Skeletal muscle tissue (tissue), 4 donors: ENCODE measurements around the gene ISYNA1. TPM values are rescaled to one million over a fixed set of nuclear protein-coding genes. Genes with fewer than 3 reads are reported as not detected.

ENCODE experiments used
- H3K27ac ChIP-seq: one replicate; pipeline ENCODE4 v1.7.0; 2013; ENCODE audit warnings: mild to moderate bottlenecking, low read depth, low read length, inconsistent platforms
- H3K27me3 ChIP-seq, 3 donors: one replicate each; pipeline ENCODE4 v1.7.0; 2013; ENCODE audit warnings: low read length in 3 of 3; ENCODE audit not compliant: control insufficient read depth in 3 of 3, insufficient read depth in 3 of 3
- H3K36me3 ChIP-seq, 3 donors: one replicate each; pipeline ENCODE4 v1.7.0; 2013; ENCODE audit warnings: low read length in 3 of 3; ENCODE audit not compliant: control insufficient read depth in 3 of 3, insufficient read depth in 3 of 3
- H3K4me1 ChIP-seq, 3 donors: one replicate each; pipeline ENCODE4 v1.7.0; 2013; ENCODE audit warnings: low read length in 3 of 3, mild to moderate bottlenecking in 3 of 3; ENCODE audit not compliant: control insufficient read depth in 3 of 3, insufficient read depth in 3 of 3
- H3K4me3 ChIP-seq, 3 donors: one replicate each; pipeline ENCODE4 v1.7.0; 2013; ENCODE audit warnings: low read length in 3 of 3
- H3K9ac ChIP-seq, 3 donors: one replicate each; pipeline ENCODE4 v1.7.0; 2013; ENCODE audit warnings: low read length in 3 of 3, mild to moderate bottlenecking in 3 of 3, moderate library complexity in 2 of 3, low read depth in 1 of 3
- H3K9me3 ChIP-seq, 3 donors: one replicate each; pipeline ENCODE4 v1.7.0; 2013; ENCODE audit warnings: low read length in 3 of 3; ENCODE audit not compliant: control insufficient read depth in 3 of 3
- total RNA-seq: library from RNA; depleted of rRNA; stranded (reverse); fragments of >200 nt; gene quantifications from one replicate; pipeline ENCODE4 v1.2.3, GENCODE V29; 2014
- donor health status: Osteomylitis.

The ISYNA1 gene
- total RNA-seq, 1 donor from 2014 or later, result 86.6 TPM

DNA sequence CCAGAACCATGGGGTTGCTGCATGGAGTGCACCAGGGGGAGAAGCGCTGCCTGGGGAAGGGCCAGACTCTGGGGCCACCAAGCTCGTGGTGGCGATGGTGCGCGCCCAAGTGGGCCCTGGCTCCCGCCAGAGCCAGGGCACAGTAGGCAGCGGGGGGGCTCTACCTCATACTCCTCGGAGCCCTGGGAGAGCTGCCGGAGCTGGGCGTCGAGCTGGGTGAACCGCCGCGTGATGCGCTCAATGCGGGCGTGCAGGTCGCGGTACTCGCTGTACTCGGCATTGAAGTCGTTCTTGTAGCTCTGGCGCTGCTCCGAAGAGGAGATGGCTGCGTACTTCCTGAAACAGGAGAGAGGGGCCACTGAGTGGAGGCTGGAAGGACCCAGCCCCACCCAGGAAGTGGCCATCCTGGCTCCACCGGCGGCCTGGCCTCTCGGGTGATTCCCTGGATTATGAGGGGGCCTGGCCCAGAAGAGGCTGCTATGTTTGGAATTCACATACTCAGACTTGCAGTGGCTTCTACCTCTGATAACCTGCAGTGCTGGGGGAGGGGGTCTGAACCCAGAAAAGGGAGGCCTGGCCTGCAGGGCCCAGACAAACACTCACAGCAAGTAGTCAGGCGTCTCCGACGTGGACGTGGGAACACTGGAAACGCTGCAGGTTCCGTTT is 8.3 kb upstream of the ISYNA1 start:
- H3K9me3 ChIP-seq, result no peaks in the 10 kb centered on the region
- no peak overlapping the region for H3K4me3 ChIP-seq
- peaks cover 63 to 70% (median 65%) of the 10 kb centered on the region in 3 donors for H3K36me3 ChIP-seq
- H3K27me3 ChIP-seq, result no peaks in the 10 kb centered on the region
- H3K4me1 ChIP-seq, result peaks cover 6 to 12% (median 9%) of the 10 kb centered on the region in 3 donors
- no peak overlapping the region for H3K27ac ChIP-seq
- no peak overlapping the region for H3K9ac ChIP-seq

DNA sequence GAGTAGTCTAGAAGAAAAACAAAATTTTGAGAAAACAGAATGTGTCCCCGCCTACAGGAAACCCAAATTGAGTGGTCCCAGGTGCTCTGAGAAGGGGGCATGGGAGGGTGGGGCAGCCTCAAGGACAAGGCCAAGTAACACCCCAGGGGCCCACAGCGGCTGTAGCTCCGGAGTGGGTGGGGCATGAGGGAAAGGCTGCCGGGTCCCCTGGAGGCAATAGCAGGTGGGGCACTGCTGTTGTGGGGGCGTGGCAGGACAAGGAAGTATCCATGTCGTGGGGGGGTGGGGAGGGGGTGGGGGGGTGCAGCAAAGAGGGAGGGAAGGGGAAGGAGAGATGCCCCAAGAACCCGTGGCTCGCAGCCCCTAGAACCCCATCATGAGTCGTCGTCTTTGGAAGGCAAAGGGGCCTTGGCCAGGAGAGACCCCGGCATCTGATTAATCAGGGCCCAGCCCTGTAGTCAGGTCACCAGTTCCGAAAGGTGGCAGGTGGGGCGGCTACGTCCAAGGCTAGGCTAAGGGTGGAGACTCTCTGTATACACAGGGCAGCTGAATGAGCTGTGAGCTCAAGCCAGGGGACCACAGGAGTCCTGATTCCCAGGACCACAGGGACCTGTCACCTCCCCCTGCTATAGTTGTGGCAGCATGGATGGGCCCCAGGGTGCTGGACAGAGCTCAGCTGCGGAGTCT is 7.5 kb upstream of the ISYNA1 start:
- peaks cover 59 to 65% (median 63%) of the 10 kb centered on the region in 3 donors for H3K36me3 ChIP-seq
- H3K27ac ChIP-seq, result no peak overlapping the region
- H3K4me1 ChIP-seq, result peaks cover 0 to 4% (median 2%) of the 10 kb centered on the region in 3 donors

DNA sequence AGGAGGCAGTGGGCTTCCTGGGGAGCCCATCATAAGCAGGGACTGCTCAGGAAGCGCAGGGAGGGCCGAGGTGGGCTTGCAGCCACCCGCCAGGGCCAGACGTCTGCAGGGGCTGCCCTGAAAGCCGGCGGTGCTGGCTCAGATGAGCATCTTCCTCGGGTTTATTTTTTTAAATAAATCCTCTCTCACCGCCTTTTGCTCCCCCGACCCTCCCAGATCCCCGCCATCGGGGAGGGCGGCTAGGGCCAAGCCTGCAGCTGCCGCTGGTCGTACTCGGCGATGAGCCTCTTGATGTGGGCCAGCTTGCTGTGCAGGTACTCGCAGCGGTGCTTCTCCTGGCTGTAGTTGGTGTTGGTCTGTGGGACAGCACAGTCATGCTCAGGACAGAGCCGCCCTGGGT is 6.6 kb upstream of the ISYNA1 start:
- Histone ChIP-seq H3K27ac (no peak overlapping the region), H3K4me3 (no peak overlapping the region), H3K27me3 (peaks cover 0 to 2% (median under 1%) of the 10 kb centered on the region in 3 donors), H3K36me3 (peaks cover 51 to 56% (median 55%) of the 10 kb centered on the region in 3 donors), H3K4me1 (peaks cover 0 to 7% (median 2%) of the 10 kb centered on the region in 3 donors), H3K9me3 (no peaks in the 10 kb centered on the region), H3K9ac (no peak overlapping the region)

More for the DNA sequence above, 7.5 kb upstream of the ISYNA1 start:
- Histone ChIP-seq H3K4me3 (no peak overlapping the region), H3K9ac (no peak overlapping the region), H3K27me3 (no peaks in the 10 kb centered on the region), H3K9me3 (no peaks in the 10 kb centered on the region)

DNA sequence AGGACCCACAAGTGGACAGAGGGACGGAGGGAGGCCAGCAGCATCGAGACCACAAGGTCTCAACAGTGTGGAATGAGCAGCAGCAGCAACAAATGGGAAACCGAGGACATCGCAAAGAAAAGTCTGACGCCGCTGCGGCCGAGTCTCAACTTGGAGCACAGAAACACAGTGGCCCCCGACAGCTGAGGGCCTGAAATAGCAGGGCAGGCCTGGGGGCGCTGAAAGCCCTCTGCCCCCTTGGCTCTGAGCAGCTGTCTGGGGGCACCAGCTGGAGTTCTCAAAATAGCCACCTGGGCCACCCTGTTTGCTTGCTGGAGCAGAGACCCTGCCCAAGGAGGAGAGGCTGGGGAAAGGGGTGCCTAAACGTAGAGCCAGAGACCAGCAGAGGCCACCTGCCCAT is 5.9 kb upstream of the ISYNA1 start:
- no peak overlapping the region for H3K27ac ChIP-seq

DNA sequence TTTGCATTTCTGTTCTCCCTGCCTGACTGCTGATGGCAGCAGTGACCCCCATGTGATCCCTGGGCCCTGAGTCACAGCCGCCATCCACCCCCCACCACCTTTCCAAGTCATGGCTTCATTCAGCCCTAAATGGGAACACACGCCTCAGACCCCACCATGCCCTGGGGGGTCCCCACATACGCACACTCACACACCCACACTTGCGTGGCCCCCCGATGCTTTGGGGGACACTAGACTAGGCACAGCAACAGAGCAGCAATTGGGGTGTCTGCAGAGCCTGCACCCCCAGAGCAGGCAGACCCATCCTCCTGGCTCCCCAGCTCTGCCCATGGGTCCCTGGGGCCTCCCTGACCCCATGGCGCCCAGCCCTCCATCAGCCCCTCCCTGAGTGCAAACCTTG is 5.5 kb upstream of the ISYNA1 start:
- Histone ChIP-seq H3K9me3 (no peaks in the 10 kb centered on the region), H3K4me3 (no peak overlapping the region), H3K27me3 (peaks cover 0 to 13% (median 8%) of the 10 kb centered on the region in 3 donors), H3K9ac (no peak overlapping the region), H3K27ac (no peak overlapping the region), H3K36me3 (peaks cover 40 to 45% (median 43%) of the 10 kb centered on the region in 3 donors), H3K4me1 (peaks cover 9 to 14% (median 10%) of the 10 kb centered on the region in 3 donors)

More for the DNA sequence above, 5.9 kb upstream of the ISYNA1 start:
- H3K9me3 ChIP-seq, result no peaks in the 10 kb centered on the region
- H3K27me3 ChIP-seq, result peaks cover 0 to 8% (median 7%) of the 10 kb centered on the region in 3 donors
- H3K4me1 ChIP-seq, result peaks cover 5 to 11% (median 6%) of the 10 kb centered on the region in 3 donors
- peaks cover 44 to 49% (median 48%) of the 10 kb centered on the region in 3 donors for H3K36me3 ChIP-seq
- H3K4me3 ChIP-seq, result no peak overlapping the region
- no peak overlapping the region for H3K9ac ChIP-seq

DNA sequence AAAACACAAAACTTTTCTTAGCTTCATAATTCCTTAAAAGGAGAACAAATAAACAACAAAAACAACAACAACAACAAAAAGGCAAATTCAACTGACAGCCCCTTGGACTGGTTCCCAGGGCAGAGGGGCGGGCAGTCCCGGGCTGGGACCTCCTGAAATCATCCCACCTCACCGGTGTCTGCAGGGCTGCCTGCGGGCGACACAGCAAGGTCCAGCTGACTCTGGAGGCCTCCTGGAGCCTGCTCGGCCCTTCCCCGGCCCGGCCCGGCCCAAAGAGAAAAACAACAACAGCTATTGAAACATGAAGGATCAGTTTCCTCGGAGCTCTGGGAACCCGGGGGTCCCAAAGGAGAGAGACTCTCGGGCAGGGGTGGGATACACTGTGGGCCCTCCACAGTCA is 5.0 kb upstream of the ISYNA1 start:
- Histone ChIP-seq H3K27ac (no peak overlapping the region), H3K36me3 (peaks cover 36 to 42% (median 40%) of the 10 kb centered on the region in 3 donors), H3K4me3 (no peak overlapping the region), H3K9ac (no peak overlapping the region), H3K4me1 (peaks cover 13 to 18% (median 13%) of the 10 kb centered on the region in 3 donors), H3K9me3 (no peaks in the 10 kb centered on the region), H3K27me3 (peaks cover 0 to 16% (median 8%) of the 10 kb centered on the region in 3 donors)

DNA sequence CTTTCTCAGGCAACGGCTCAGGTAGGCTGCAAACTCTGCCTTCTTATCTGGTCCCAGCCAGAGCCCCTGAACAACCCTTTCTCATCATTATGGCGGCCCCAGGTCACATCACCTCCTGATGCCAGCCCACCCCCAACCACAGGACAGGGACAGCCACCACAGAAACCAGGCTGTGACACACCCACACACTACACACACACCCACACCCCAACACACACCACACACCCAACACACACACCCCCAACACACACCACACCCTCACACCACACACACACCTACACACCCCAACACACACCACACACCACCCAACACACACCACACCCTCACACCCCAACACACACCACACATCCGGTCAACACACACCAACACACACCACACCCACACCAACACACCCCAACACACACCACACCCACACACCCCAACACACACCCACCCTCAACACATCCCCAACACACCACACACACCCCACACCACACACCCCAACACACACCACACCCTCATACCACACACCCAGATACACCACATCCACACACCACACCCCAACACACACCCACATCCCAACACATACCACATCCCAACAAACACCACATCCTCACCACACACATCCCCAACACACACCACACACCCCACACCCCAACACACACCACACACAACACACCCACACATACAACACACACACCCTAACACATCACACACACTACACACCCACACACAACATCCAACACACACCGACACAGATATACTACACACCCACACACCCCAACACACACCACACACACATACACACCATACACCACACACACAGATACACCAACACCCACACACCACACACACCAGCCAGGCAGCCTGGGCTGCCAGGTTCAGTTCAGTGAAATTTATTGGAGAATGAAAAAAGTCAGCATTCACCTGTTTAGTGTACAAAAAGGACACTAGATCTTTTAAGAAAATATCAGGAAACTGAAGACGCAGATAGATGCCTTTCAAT is 4.2 kb upstream of the ISYNA1 start:
- Histone ChIP-seq H3K4me3 (no peak overlapping the region), H3K27me3 (peaks cover 0 to 16% (median 8%) of the 10 kb centered on the region in 3 donors), H3K36me3 (peaks cover 33 to 37% (median 35%) of the 10 kb centered on the region in 3 donors), H3K9me3 (no peaks in the 10 kb centered on the region), H3K9ac (no peak overlapping the region), H3K27ac (no peak overlapping the region), H3K4me1 (peaks cover 13 to 23% (median 16%) of the 10 kb centered on the region in 3 donors)

DNA sequence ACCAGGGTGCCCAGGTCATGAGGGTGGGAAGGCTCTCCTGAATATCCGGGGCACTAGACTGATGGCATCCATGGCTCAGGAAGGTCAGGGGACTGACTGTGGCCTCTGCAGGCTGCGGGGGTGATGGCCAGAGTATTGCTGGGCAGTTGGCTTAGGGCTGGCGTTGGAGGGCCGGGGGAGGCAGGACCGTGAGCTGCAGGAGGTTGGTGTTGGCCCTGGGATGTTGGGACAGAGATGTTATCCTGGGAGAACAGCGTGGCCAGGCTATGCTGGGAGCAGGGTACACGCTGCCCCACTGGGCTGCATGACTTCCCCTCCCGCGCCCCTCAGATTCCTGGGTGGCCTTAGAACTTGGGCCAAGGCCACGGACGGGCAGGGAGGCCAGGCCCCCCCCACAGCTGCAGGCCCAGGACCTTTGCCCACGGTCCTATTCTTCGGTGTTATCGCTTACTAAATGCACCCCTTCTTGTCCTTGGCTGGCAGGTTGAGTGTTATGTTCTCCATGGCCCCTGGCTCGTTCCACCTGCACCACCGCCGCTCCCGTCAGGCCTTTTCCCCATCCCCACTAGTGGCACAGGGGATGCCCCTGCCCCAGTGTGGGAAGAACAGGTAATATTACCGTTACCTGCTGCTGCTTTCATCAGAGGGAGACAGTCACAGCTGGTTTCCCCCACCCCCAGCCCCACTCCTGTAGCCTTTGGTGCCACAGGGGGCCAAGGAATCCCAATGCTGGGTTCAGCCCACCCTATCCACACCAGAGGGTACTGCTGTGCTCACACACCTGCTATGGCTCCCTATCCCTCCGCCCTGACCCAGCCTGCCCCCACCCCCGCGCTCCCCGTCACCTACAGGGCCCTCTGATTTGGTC is 3.2 kb upstream of the ISYNA1 start:
- Histone ChIP-seq H3K9me3 (no peaks in the 10 kb centered on the region), H3K27ac (no peak overlapping the region), H3K4me3 (no peak overlapping the region), H3K36me3 (peaks cover 23 to 28% (median 26%) of the 10 kb centered on the region in 3 donors), H3K9ac (no peak overlapping the region), H3K4me1 (peaks cover 13 to 32% (median 17%) of the 10 kb centered on the region in 3 donors), H3K27me3 (peaks cover 0 to 16% (median 8%) of the 10 kb centered on the region in 3 donors)

DNA sequence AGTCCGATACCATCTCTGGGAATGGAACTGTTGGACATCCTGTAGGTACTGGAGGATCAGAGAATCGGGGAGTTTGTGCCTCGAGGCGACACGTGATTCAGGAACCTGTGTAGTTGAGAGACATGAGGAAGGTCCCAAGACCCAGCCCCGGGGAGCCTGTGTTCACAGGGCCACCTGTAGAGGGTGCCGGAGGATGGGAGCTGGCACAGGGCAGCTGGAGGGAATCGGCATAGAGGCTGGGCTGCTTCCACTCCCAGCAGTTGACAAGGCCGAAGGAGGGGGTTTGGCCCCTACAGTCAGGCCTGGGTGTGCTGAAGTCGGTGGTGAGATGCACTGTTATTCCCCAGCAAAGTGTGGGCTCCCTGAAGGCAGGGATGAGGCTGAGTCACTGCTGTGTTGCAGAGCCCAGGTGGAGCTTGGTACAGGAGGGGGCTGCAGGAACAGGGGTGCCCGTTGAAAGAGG is 2.5 kb upstream of the ISYNA1 start:
- Histone ChIP-seq H3K36me3 (peaks cover 16 to 21% (median 21%) of the 10 kb centered on the region in 3 donors), H3K9ac (no peak overlapping the region), H3K4me3 (no peak overlapping the region), H3K9me3 (no peaks in the 10 kb centered on the region), H3K27ac (no peak overlapping the region), H3K27me3 (peaks cover 0 to 16% (median 8%) of the 10 kb centered on the region in 3 donors), H3K4me1 (peaks cover 13 to 34% (median 17%) of the 10 kb centered on the region in 3 donors)
